Central memory CD8-positive, alpha-beta T cell (primary cell): Measurements from ENCODE around the gene STAP1.

Experiments used
- ATAC-seq: fragments of 150-1000 bp; cut with Tn5 transposase; replicated peaks from 2 replicates; pipeline ENCODE4 v1.10.0; 2022; ENCODE audit warnings: mild to moderate bottlenecking, moderate FRiP score, moderate number of reproducible peaks; ENCODE audit not compliant: poor library complexity, severe bottlenecking; ENCODE audit errors: extremely low read depth
- DNase-seq, 2 donors: peaks; one replicate each; pipeline ENCODE4 v3.0.0; 2021; ENCODE audit warnings: low spot score in 2 of 2
- H3K27ac Mint-ChIP-seq: one replicate; pipeline ENCODE4 v1.8.0; 2022; ENCODE audit warnings: low read depth, mild to moderate bottlenecking, moderate library complexity, mixed read lengths
- H3K27me3 Mint-ChIP-seq: one replicate; pipeline ENCODE4 v1.8.0; 2022; ENCODE audit warnings: mixed read lengths
- H3K36me3 Mint-ChIP-seq: one replicate; pipeline ENCODE4 v1.8.0; 2022; ENCODE audit warnings: mild to moderate bottlenecking, moderate library complexity, mixed read lengths; ENCODE audit not compliant: insufficient read depth
- H3K4me1 Mint-ChIP-seq: one replicate; pipeline ENCODE4 v1.8.0; 2022; ENCODE audit warnings: mixed read lengths
- H3K4me3 Mint-ChIP-seq: one replicate; pipeline ENCODE4 v1.8.0; 2022; ENCODE audit warnings: mild to moderate bottlenecking, moderate library complexity, mixed read lengths
- H3K9me3 Mint-ChIP-seq: one replicate; pipeline ENCODE4 v1.8.0; 2022; ENCODE audit warnings: mixed read lengths

The STAP1 gene

GRCh38 chr4:67651536-67651935, 93.0 kb downstream of the STAP1 start:
- Mint-ChIP-seq H3K27ac (peak overlapping the region; percentile 15), H3K4me1 (peaks cover 18% of the 10 kb centered on the region), H3K4me3 (no peak overlapping the region), H3K27me3 (no peaks in the 10 kb centered on the region), H3K9me3 (no peaks in the 10 kb centered on the region), H3K36me3 (peaks cover 18% of the 10 kb centered on the region)
- no peak for DNase-seq
- ATAC-seq: no peak
